ENCODE measurements around the gene MDH1. TPM values are rescaled to one million over a fixed set of nuclear protein-coding genes. Genes with fewer than 3 reads are reported as not detected.
A peak's percentile ranks its signal among the peaks of the same experiment; 100 is the strongest.

The MDH1 gene
- total RNA-seq (87.8 and 95.6 TPM in 2 replicates), polyA plus RNA-seq (62.6 and 65.7 TPM in 2 replicates), polyA minus RNA-seq (35.8 and 38.3 TPM in 2 replicates)
- 119 TPM for total RNA-seq (2013)

GRCh38 chr2:63588385-63589147 lies at the start of gene MDH1, which contains the start of gene WDPCP:
MDH1 (plus strand) TSS chr2:63588963; CDS start chr2:63589044, 81 bp downstream.
WDPCP (minus strand) TSS chr2:63588477; CDS start chr2:63588271, 206 bp downstream.
- intact Hi-C loops (cut with micrococcal nuclease), result loop anchor here (1.0 to 10.0 kb wide), 8 partner anchors 253 to 1896 kb away; partner anchors contain the start of genes AFTPH, COMMD1, EHBP1 and SPRED2
- ChIA-PET POLR2A (interaction anchor here (0.6 to 2.2 kb wide), 3 partner anchors 252 to 1541 kb away, joined by 3 to 14 read pairs (median 6); partner anchors contain the start of genes EHBP1, RAB1A and UGP2), CTCF (interaction anchor here (0.9 to 1.3 kb wide), 3 partner anchors 11 to 269 kb away, joined by 3 to 6 read pairs (median 4); partner anchors contain the start of gene UGP2)
- Histone ChIP-seq H3K4me2 (replicated peaks; ENCODE audit: low read depth, low read length, poor library complexity, severe bottlenecking) (peak within 1 kb of the TSS; percentile 92), H3K27ac (ENCODE audit: low read length in 2 of 2) (peak within 1 kb of the TSS; percentile 93 to 94), H3K36me3 (replicated peaks in 1 of 2; ENCODE audit: control extremely low read depth in 1 of 2, control insufficient read depth in 1 of 2, extremely low read depth in 1 of 2, insufficient read depth in 2 of 2, low read length in 1 of 2) (peaks cover 0 to 3% of the 10 kb centered on the region in 2 experiments), H3K27me3 (replicated peaks in 1 of 4; ENCODE audit: control extremely low read depth in 1 of 4, control insufficient read depth in 3 of 4, insufficient read depth in 4 of 4, low read length in 3 of 4) (no peaks in the 10 kb centered on the region), H3K9ac (ENCODE audit: low read length) (peak within 1 kb of the TSS; percentile 96), H3K79me2 (ENCODE audit: control insufficient read depth, insufficient read depth, low read length) (peaks cover 62% of the 10 kb centered on the region), H4K20me1 (ENCODE audit: control insufficient read depth, insufficient read depth, low read length, poor library complexity, severe bottlenecking) (peaks cover 3% of the 10 kb centered on the region), H2AFZ (ENCODE audit: insufficient read depth, low read depth, low read length, poor library complexity, severe bottlenecking) (peak within 1 kb of the TSS; percentile 98), H3K9me3 (ENCODE audit: control extremely low read depth in 1 of 3, control insufficient read depth in 2 of 3, insufficient read depth in 1 of 3, low read length in 2 of 3) (no peaks in the 10 kb centered on the region), H3K4me1 (ENCODE audit: control insufficient read depth in 2 of 2, insufficient read depth in 2 of 2, low read length in 2 of 2) (peaks cover 14 to 19% of the 10 kb centered on the region in 2 donors), H3K4me3 (ENCODE audit: control extremely low read depth in 1 of 5, extremely low read depth in 1 of 5, insufficient read depth in 1 of 5, low read depth in 2 of 5, low read length in 4 of 5) (peak within 1 kb of the TSS; percentile 93 to 98 (median 94))
- Mint-ChIP-seq H3K27me3 (no peaks in the 10 kb centered on the region), H3K4me1 (peaks cover 37% of the 10 kb centered on the region), H3K9me3 (ENCODE audit: insufficient read depth) (no peaks in the 10 kb centered on the region), H3K4me3 (peak within 1 kb of the TSS; percentile 91), H3K27ac (peak within 1 kb of the TSS; percentile 93)
- peak; percentile 84 for ATAC-seq (ENCODE audit: low read depth)
- TF ChIP-seq EZH2 (IDR thresholded peaks at IDR 0.05; ENCODE audit: borderline replicate concordance, insufficient read depth, low read depth, low read length, poor library complexity, severe bottlenecking) (no peak), CTCF (IDR thresholded peaks at IDR 0.05) (no peak)
- under 1% methylated on average over 38 of the region's 44 CpGs for WGBS (ENCODE audit: insufficient coverage)
- peak; percentile 98 for DNase-seq

Measured in B cell (primary cell).